HG03025 (cell line): Measurements from ENCODE around the gene KIZ.

ENCODE experiments used
- ATAC-seq: cut with Tn5 transposase; IDR thresholded peaks from one replicate; pipeline ENCODE4 v1.9.1; 2021; ENCODE audit warnings: mild to moderate bottlenecking, moderate library complexity; ENCODE audit not compliant: unreplicated experiment, low FRiP score

The KIZ gene

DNA sequence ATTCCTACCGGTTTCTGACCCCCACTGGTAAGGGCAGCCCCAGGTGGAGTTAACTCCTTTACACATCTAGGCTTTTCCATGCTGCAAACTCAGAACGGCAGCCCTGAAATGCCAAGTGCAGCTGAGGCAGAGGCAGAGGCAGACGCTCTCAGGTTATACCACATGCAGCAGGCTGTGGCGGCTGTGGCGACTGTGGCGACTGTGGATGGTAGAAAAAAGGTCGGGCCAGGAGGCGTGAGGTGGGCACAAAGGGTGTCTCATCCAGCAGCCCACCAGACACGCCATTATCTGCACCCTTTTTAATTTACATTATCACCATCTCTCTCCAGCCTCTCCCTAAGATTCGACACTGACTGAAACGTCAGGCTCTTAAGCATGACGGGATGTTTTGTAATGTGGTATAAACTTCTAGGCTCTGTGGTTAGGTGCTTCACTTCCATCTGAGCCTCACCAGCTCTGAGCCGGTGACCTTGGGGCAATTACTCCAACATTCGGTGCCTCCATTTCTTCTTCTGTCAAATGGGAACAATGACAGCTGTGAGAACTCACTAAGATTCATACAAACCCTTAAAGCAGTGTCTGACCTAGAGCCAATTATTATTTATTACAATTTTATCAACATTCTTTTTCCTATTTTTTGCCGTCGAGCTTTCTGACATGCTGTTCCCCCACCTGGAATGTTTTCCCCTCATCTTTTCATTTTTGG is 8.2 kb downstream of the KIZ start:
- ATAC-seq: no peak

DNA sequence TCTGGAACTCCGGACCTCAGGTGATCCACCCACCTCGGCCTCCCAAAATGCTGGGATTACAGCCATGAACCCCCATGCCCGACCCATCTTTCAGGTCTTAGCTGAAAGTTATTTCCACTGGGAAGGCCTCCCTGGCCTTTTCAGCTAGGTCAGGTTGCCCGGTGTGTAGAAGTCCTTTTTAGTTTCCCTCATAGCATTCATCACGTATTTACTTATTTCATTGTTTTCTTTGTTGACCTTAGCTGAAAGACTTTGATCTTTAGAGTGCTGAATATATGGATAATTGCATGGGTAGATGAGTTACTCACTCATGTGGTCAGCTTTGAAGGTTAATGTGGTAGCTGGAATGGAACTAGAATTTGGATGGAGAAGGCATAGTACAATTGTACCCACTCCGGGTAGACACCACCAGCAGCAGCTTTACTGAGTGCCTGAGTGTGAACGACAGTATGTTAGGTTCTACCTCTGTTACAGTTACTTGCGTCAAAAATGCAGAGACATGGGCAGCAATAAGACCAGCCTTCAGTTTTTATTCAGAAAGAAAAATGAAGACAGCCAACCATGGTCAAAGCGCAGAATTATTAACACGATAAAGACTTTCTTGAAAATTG is 9.1 kb downstream of the KIZ start:
- no peak for ATAC-seq

DNA sequence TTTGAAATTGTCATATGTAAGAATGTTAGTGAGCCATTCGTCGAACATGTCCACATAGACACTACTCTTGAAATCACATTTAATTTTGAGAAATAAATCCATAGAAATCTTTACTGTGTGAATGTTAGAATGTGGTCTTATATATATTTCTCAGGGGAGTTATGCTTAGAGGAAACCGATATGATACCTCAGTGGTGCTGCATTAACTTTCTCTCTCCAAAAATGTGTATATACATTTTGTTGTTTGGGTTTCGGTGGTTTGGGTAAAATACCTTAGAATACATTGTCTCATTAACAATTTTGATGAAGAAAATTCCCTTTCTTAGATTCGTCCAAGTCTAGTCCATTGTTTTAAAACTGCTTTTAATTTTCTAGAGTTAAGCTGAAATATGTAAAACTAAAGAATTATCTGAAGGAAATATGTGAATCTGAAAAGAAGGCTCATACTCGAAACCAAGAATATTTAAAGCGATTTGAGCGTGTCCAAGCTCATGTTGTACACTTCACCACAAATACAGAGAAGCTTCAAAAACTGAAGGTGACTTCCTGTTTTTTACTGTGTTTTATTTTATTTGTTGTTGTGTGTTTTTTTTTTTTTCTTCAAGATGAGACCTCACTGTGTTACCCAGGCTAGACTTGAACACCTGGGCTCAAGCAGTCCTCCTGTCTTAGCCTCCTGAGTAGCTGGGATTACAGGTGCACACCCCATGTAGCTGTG is 10.3 kb downstream of the KIZ start:
- ATAC-seq: no peak

DNA sequence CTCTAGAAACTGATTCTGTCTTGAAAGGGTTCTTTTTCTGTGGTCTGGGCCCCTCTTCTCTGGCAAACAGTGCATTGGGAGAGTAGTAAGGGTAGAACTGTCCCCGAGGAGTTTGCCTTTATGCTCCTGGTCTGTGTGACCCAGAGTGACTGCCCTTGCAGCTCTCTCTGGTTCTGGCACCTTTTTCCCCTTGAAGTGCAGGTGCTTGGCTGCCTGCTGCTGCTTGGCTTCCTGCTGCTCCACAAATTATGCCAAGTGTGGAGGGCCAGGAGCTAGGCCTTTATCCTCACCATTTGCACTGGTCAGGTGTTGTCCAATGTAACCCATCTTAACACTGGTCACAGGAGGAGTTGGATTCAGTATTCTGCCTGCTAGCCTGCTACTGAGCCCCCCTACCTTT is 11.2 kb downstream of the KIZ start:
- ATAC-seq: no peak

DNA sequence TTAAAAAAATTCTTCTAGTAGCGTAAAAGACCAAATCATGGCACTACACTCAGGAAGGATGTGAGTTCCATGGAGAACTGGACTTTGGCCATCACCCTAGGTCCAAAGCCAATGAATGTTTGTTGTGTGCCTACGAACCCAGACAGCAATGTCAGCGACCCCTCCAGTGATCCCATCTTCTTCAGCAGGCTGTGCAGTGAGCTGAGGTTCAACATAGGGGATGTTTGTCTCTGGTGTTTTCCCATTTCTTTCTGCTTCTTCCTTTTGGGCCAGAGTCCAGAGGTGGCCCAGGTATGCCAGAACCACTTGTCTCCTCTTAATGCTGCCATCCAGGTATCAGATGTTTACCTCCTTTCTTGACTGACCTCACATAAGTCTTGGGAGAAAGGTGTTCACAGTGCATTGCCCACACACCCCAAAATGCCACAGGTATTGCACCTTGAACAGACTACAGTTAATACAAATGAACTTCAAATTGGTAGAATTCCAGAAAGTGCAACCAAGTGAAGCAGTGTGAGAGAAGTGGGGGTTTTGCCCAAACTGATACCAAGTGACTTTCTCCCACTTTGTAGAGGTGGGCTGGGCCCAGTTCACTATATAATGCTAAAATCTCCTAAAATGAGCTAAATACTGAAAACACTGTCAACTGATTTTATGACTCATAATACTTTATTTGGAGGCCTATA is 14.1 kb downstream of the KIZ start:
- no peak for ATAC-seq

DNA sequence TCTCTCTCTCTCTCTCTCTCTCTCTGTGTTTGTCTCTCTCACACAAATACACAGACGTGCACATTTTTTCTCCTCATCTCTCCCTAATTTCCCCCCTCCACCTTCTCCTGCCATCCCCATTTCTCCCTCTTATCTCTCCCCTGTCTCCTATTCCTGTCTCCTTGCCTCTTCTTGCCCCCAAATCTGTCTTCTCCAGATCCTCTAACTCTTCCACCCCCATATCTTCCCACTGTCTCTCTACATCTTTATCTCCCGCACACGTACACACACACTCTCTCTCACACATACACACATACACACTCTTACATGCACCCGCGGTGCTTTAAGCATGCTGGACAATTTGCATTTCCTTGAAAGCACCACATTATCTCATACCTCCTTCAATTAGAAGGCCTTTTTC is 15.9 kb downstream of the KIZ start:
- ATAC-seq: no peak

DNA sequence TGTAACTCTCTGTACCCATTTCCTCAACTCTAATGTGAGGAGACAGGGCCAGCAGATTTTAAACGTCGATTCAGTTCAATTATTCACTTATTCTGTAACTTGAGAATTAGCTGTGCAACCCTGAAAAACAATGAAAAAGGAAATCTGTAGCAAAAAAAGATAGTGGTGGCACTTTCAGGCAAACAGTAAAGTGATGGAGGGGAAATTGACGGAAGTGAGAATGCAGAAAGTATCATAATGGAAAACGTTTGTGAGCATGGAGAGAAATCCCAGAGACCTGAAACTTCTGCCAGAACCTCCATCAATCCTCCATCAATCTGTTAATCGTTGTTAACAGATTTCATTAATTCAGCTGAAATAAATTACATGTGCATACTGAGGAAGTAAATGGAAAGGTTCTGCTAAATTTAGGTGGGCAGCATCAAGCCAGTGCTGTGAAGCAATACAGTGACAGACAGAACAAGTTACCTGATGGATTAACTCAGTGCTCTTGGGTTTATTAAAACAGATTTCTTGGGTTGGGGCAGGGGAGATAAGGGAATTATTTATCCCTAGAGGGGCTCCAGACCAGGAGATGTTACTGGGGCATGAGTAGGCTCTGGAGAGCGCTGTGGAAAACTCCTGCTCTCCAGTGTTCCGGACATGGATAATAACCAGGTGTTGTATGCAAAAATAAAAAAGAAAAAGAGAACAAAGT is 17.5 kb downstream of the KIZ start:
- ATAC-seq: no peak

DNA sequence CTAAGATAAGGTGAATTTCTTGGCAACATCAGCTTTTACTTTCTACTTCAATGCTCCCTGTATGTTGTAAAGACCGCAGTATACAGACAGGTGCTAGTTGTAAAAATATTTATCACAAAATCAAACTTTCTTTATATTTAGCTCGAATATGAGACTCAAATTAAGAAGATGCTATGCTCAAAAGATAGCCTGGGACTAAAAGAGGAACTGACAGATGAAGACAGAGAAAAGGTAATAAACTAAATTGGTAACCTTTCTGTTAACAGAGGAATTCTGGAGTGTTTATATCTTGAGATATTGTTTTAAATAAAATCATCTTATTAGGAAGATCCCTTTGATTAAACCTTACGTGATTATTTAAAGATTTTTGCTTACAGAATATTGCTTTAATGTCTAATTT is 19.5 kb downstream of the KIZ start:
- no peak for ATAC-seq

DNA sequence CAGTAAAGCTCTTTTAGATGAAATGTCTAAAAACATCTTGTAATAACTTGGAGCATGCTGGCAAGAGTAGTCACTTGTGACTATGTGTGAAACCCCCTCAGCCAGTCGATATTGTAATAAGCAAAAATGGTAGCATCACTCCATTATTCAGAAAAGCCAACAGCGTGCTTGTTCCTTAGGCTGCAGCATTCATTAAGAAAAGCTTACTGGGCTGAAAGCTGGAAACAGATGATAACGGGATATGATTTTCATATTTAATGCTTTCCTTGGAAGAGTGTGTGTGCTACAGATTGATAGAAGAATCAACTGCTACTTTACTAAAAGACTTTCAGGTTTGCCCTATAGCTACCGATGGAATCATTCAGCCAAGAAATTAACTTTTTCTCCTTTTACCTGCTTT is 20.3 kb downstream of the KIZ start:
- no peak for ATAC-seq

DNA sequence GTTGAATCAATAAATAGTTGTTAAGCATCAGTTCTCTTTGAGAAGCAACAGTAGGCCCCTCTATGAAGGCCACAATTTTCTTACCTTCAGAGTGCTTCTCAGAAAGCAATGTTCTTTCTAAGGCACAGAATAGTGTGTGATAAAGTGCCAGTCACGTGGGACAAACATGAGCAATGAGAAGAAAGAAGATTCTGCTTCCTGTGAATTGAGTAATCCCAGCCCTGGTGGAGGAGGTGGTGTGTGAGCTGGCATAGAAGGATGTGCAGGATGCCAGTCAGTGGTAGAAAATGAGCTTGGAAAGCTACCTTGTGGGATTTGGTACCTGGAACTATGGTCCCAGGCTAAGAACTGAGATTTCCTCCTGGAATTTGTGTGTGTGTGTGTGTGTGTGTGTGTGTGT is 21.7 kb downstream of the KIZ start:
- ATAC-seq: no peak

DNA sequence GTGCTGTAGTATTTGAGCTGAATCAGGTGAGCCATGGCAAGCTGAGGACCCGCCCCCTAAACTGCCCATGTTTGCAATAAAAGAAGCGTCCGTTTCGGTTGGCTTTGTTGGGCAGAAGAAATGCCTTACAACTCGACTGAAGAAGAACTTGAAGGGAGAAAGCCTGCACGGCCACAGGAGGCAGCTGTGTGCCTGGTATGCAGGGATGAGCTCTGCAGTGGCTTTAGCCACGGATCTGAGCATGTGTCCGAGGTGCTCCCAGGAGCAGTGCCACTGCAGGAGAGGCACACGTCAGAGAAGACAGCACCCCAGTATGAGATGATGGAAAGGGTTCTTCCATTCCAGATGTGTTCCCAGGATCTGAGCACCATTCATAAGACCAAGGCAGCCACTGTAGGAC is 23.5 kb downstream of the KIZ start:
- no peak for ATAC-seq

DNA sequence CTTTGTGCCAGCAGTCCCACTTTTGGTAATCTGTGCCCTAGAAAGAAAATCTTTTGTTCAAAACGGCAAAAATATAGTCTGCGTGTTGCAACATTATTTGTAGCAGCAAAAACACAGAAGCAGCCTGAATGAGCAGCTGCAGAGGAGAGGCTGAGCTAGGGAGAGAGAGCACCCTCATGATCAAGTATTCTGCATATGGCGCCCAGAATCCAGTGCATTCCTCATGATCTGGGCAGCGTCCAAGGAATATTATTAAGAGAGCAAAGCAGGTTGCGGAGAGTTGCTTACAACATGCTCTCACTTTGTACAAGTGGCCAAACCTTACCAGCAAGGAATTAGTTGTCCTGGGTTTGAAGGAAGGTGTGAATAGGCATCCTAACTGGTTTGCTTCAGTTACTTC is 25.9 kb downstream of the KIZ start:
- no peak for ATAC-seq

DNA sequence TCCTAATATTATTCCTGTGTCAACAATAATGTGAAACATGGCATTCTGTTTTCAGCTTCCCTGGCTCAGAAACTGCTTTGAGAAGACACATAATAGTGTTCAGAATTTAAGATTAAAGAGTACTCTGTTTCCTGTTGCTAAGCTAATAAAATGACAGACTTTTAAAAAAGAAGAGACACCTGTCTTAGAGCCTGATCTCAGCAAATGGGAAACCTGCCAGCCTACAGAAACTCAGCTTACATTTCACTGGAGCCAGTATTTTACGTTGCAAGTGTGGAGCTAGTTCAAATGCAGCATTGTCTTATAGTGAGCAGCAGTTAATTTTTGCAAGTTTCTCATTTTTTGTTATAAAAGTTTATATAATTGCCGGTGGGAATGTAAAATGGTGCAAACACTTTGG is 28.8 kb downstream of the KIZ start:
- ATAC-seq: no peak

DNA sequence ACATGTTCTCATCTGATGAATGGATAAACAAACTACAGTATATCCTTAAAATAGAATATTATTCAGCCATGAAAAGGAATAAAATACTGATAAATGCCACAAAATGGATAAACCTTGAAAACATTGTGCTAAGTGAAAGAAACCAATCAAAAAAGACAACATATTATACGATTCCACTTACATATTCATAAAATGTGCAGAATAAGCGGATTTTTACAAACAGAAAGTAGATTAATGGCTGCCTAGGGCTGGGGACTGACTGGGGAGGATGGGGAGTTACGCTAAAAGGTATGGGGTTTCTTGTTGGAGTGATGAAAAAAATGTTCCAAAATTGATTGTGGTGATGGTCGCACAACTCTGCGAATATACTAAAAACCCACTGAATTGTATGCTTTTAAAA is 29.4 kb downstream of the KIZ start:
- no peak for ATAC-seq

DNA sequence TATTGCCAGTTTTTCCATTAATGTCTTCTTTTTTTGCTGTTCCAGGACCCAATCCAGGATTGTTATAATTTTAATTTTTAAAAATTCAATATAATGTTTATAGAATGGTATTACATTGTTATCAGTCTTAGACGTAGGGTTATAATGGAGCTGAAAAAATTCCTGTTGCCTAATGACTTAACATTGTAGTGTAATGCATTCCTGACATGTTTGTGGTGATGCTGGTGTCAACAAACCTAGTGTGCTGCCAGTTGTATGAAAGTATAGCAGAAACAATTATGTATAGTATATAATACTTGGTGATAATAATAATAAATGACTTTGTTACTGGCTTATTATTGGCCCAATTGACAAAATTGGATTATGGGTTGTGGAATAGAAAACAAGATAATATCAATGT is 30.4 kb downstream of the KIZ start:
- no peak for ATAC-seq

DNA sequence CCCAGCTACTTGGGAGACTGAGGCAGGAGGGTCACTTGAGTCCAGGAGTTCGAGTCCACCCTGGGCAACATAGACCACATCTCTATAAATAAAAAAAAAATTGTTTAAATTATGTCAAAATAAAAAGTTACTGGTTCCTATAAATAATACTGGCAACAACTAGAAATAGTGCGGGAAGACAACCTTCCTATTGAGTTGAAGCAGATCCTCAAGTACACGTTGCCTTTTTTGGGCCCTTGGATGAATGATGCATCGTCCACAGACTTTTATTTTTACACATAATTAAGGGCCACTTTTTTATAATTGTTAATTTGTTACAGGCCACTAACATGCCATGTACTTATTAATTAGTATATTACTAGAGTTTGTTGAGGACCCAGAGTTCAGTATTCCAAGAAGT is 31.1 kb downstream of the KIZ start:
- no peak for ATAC-seq

DNA sequence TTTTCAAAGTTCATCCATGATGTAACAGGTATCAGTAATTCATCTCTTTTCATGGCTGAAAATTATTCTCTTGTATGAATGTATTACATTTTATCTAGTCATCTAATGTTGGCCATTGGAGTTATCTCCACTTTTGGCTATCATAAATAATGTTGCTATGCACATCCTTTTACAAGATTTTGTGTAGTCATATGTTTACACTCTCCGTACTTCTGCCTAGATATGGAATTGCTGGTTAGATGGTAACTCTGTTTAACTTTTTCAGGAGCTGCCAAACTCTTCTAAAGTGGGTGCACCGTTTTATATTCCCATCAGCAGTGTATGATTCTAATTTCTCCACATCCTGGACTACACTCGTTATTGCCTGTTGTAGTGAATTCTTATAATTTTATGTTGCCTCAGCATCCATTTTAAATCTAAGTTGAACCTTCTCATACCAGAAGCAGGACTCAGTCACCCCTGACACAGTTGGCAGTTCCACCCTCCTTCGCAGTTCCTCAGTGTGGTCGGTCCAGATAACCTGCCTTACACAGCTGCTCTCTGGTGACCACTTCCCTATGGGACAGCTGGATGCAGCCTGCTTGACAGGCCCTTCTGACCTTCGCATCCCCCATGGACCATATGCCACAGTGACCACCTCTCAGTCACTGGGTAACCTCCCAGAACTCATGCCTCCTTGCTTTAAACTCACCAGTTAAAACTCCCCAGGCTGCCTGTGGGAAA is 33.9 kb downstream of the KIZ start:
- no peak for ATAC-seq

DNA sequence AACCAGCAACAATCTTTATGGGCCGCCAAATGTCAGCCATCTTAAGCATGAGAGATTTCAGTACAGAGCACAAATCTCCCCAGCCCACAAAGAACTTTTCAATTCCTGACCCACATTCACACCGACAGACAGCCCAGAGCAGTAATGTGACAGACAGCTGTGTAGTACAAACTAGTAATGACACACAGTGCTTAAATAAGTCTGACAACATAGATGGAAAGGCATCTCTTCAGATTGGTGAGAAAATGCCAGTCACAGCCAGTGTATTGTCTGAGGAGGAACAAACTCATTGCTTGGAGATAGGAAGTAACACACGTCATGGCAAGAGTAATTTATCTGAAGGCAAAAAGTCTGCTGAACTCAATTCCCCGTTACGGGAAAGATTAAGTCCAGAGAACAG is 36.0 kb downstream of the KIZ start:
- ATAC-seq: no peak

DNA sequence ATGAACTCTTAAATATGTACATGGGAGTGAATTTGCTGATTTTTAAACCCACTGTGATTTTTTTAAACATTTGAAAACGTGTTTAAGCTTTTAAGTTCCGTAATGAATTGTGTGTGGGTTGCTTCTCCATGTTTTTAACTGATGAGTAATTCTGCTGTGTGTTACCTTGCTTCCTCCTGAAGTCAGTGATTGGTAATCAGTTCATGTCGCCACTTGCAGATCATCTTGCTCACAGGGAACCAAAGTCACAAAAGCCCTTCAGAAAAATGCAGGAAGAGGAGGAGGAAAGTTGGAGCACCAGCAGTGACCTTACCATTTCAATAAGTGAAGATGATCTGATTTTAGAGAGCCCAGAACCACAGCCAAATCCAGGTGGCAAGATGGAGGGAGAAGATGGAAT is 36.7 kb downstream of the KIZ start:
- ATAC-seq: no peak

DNA sequence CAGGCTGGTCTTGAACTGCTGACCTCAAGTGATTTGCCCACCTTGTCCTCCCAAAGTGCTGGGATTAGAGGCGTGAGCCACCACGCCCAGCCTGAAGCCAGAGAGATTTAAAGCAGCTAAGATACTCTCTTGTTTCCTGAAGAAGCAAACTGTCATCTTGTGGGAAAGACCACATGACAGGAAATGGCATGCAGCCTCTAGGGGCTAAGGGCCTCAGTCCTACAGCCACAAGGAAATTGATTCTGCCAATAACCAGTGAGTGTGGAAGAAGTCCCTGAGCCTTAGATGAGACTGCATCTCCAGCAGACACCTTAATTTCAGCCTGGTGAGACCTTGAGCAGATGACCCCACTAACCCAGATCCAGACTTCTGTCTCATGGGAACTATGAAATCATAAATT is 40.9 kb downstream of the KIZ start:
- no peak for ATAC-seq
